ENCODE results near the gene REG1A. TPM values are rescaled to one million over a fixed set of nuclear protein-coding genes. Genes with fewer than 3 reads are reported as not detected.

The REG1A gene
- total RNA-seq, 2 donors from 2014 or later = not detected

GRCh38 chr2:79139423-79139822 lies 19.1 kb downstream of the REG1A start:
- DNase-seq = no peak
- H3K36me3 Mint-ChIP-seq (ENCODE audit: low read depth) = no peaks in the 10 kb centered on the region
- no peak for ATAC-seq
- H3K27ac Mint-ChIP-seq = no peak overlapping the region
- H3K27me3 Mint-ChIP-seq = no peaks in the 10 kb centered on the region
- H3K4me3 Mint-ChIP-seq = no peak overlapping the region
- H3K4me1 Mint-ChIP-seq = no peaks in the 10 kb centered on the region
- no peaks in the 10 kb centered on the region for H3K9me3 ChIP-seq (ENCODE audit: control insufficient read depth, low read length, poor library complexity, severe bottlenecking)

DNA sequence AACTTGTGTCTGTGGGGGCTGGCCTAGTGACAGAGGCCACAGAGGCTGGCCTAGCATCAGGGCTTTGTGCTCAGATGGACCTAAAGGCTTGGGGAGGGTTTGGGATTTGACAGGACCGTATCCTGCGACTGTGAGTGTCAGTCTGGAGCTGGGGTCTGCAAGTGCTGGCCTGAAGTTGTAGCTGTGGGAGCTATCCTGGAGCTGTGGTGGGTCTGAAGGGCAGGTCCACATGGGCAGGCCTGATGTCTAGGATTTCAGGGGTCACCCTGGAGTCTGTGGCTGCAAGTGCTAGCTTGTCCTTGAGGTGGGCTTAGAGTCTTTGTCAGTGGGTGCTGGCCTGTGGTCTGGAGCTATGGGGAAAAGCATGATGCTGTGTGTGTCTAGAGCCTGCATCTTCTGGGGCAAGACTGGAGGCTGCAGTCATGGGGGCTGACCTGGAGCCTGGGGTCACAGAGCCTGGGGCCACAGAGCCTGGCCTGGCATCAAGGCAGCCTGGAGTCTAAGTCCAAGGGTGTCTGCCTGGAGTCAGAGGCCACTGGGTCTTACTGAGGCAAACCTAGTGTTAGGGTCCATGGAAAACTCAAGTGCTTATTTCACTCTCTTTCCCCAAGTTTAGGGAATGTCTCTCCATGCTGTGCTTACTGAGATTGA lies 35.7 kb downstream of the REG1A start:
- no peak for ATAC-seq
- H3K36me3 Mint-ChIP-seq (ENCODE audit: low read depth) = no peaks in the 10 kb centered on the region
- H3K4me3 Mint-ChIP-seq = no peak overlapping the region

GRCh38 chr2:79159030-79159429 lies 38.7 kb downstream of the REG1A start:
- Mint-ChIP-seq H3K4me1 (no peaks in the 10 kb centered on the region), H3K27ac (no peak overlapping the region), H3K36me3 (ENCODE audit: low read depth) (no peaks in the 10 kb centered on the region), H3K27me3 (no peaks in the 10 kb centered on the region), H3K4me3 (no peak overlapping the region)
- no peaks in the 10 kb centered on the region for H3K9me3 ChIP-seq (ENCODE audit: control insufficient read depth, low read length, poor library complexity, severe bottlenecking)
- DNase-seq (no peak), ATAC-seq (no peak)

More for the DNA sequence above, 35.7 kb downstream of the REG1A start:
- H3K9me3 ChIP-seq (ENCODE audit: control insufficient read depth, low read length, poor library complexity, severe bottlenecking) = no peaks in the 10 kb centered on the region
- Mint-ChIP-seq H3K27me3 (no peaks in the 10 kb centered on the region), H3K27ac (no peak overlapping the region), H3K4me1 (no peaks in the 10 kb centered on the region)
- DNase-seq = no peak

- DNase-seq (no peak), ATAC-seq (no peak)
- Mint-ChIP-seq H3K27me3 (no peaks in the 10 kb centered on the region), H3K27ac (no peak within 1 kb of the TSS), H3K4me3 (no peak within 1 kb of the TSS), H3K36me3 (ENCODE audit: low read depth) (no peaks in the 10 kb centered on the region), H3K4me1 (no peaks in the 10 kb centered on the region)
- H3K9me3 ChIP-seq (ENCODE audit: control insufficient read depth, low read length, poor library complexity, severe bottlenecking) = no peaks in the 10 kb centered on the region
Measured at GRCh38 chr2:79159653-79160052, 39.4 kb downstream of the REG1A start, which contains the start of gene REG3A. Gene REG3A, minus strand, starts transcription at chr2:79159753. Its CDS starts 348 bp downstream, at chr2:79159405.

- ATAC-seq (no peak), DNase-seq (no peak)
- no peaks in the 10 kb centered on the region for H3K27me3 Mint-ChIP-seq
- no peaks in the 10 kb centered on the region for H3K36me3 Mint-ChIP-seq (ENCODE audit: low read depth)
- H3K27ac Mint-ChIP-seq = no peak overlapping the region
- H3K4me3 Mint-ChIP-seq = no peak overlapping the region
- H3K4me1 Mint-ChIP-seq = no peaks in the 10 kb centered on the region
- H3K9me3 ChIP-seq (ENCODE audit: control insufficient read depth, low read length, poor library complexity, severe bottlenecking) = no peaks in the 10 kb centered on the region
Measured at GRCh38 chr2:79162132-79162531, 41.8 kb downstream of the REG1A start.

GRCh38 chr2:79162801-79163200 lies 42.5 kb downstream of the REG1A start:
- no peak overlapping the region for H3K4me3 Mint-ChIP-seq
- no peak for DNase-seq
- no peaks in the 10 kb centered on the region for H3K4me1 Mint-ChIP-seq
- ATAC-seq = no peak
- H3K27me3 Mint-ChIP-seq = no peaks in the 10 kb centered on the region
- H3K27ac Mint-ChIP-seq = no peak overlapping the region
- H3K36me3 Mint-ChIP-seq (ENCODE audit: low read depth) = no peaks in the 10 kb centered on the region
- no peaks in the 10 kb centered on the region for H3K9me3 ChIP-seq (ENCODE audit: control insufficient read depth, low read length, poor library complexity, severe bottlenecking)

DNA sequence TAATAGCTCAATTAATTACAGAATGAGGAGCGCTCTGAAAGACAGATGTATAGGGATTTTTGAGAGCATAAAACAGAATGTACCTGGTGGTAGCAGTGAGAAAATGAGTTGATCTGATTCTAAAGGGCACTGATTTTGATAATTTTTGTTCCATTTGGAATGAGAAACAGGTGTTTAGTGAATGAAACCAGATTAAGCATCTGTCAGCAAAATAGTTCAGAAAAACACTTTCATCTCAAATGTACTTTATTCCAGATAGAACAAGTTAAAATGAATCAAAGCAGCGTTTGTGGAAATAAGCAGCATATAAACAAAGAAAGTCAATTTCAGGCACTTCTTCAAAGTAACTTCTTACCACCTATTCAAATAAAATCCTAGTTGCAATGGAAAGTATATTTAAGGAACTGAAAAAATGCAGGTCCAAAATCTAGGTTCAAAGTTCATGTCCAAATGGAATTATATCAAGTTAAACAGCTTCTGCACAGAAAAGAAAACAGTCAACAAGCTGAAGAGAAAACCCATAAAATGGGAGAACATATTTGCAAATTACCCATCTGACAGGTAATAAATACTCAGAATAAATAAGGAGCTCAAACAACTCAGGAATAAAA lies 51.2 kb downstream of the REG1A start:
- H3K9me3 ChIP-seq (ENCODE audit: control insufficient read depth, low read length, poor library complexity, severe bottlenecking) = no peaks in the 10 kb centered on the region
- Mint-ChIP-seq H3K4me1 (no peaks in the 10 kb centered on the region), H3K27me3 (no peaks in the 10 kb centered on the region), H3K4me3 (no peak overlapping the region), H3K36me3 (ENCODE audit: low read depth) (no peaks in the 10 kb centered on the region), H3K27ac (no peak overlapping the region)
- no peak for DNase-seq
- ATAC-seq = no peak

Other genes with a start within 250 kb of the REG1A start
- not detected for gene REG3G, start 94.8 kb upstream of the REG1A start, total RNA-seq
- not detected for gene REG1B, start 32.5 kb upstream of the REG1A start, total RNA-seq
- not detected for gene REG3A, start 39.3 kb downstream of the REG1A start, total RNA-seq